MCF 10A (cell line): ENCODE data around the gene ZNF407. TPM values are rescaled to one million over a fixed set of nuclear protein-coding genes. Genes with fewer than 3 reads are reported as not detected.

Source experiments
- BruUV-seq: library from RNA; stranded (reverse); fragments of 400-500 nt; replicated peaks from 2 replicates; lab custom pipeline; 2021; lab: Mats Ljungman, UMichigan
- CTCF ChIA-PET: fragments of 300-600 bp; sonication (Branson Sonifier 250); formaldehyde crosslinking; extraction: SDS; loops from one replicate; lab custom pipeline; 2021; ENCODE audit warnings: antibody characterized with exemption, inconsistent platforms; lab: Yijun Ruan, JAX
- POLR2A ChIA-PET: fragments of 300-600, 350-650 bp; sonication (Branson Sonifier 250); formaldehyde crosslinking; extraction: SDS; loops from one replicate; lab custom pipeline; 2020; ENCODE audit warnings: antibody characterized with exemption, inconsistent platforms; lab: Yijun Ruan, JAX
- DNase-seq: peaks from one replicate; pipeline ENCODE4 v3.0.0-alpha.2; 2018; ENCODE audit not compliant: unreplicated experiment
- H3K27ac Mint-ChIP-seq: one replicate; pipeline ENCODE4 v1.8.0; 2022; ENCODE audit warnings: mild to moderate bottlenecking, low read depth, mixed read lengths; ENCODE audit not compliant: unreplicated experiment
- H3K27me3 Mint-ChIP-seq: one replicate; pipeline ENCODE4 v1.8.0; 2022; ENCODE audit warnings: mixed read lengths; ENCODE audit not compliant: insufficient read depth, unreplicated experiment
- H3K36me3 Mint-ChIP-seq: one replicate; pipeline ENCODE4 v1.8.0; 2022; ENCODE audit warnings: mild to moderate bottlenecking, moderate library complexity, mixed read lengths; ENCODE audit not compliant: insufficient read depth, unreplicated experiment
- H3K4me1 Mint-ChIP-seq: one replicate; pipeline ENCODE4 v1.8.0; 2022; ENCODE audit warnings: mixed read lengths; ENCODE audit not compliant: insufficient read depth, unreplicated experiment
- H3K4me3 Mint-ChIP-seq: one replicate; pipeline ENCODE4 v1.8.0; 2022; ENCODE audit warnings: mild to moderate bottlenecking, moderate library complexity, mixed read lengths; ENCODE audit not compliant: unreplicated experiment
- H3K9me3 Mint-ChIP-seq: one replicate; pipeline ENCODE4 v1.8.0; 2022; ENCODE audit warnings: mixed read lengths; ENCODE audit not compliant: unreplicated experiment
- intact Hi-C: fragments of 100-400 bp; cut with micrococcal nuclease; formaldehyde crosslinking; loops from 2 replicates; pipeline ENCODE4 v1.14.1; 2022
- total RNA-seq: library from RNA; stranded (reverse); gene quantifications from 2 replicates; pipeline ENCODE4 v1.2.3, GENCODE V29; 2022
- TF ChIP-seq, protein P1 (sequence below): fragments of 200-600 bp; IDR thresholded peaks from one replicate; pipeline ENCODE4 v1.8.0; 2022; ENCODE audit warnings: antibody characterized with exemption, mild to moderate bottlenecking; ENCODE audit not compliant: unreplicated experiment

The ZNF407 gene
- total RNA-seq, 1 experiment from 2014 or later, result 9.5 TPM

DNA sequence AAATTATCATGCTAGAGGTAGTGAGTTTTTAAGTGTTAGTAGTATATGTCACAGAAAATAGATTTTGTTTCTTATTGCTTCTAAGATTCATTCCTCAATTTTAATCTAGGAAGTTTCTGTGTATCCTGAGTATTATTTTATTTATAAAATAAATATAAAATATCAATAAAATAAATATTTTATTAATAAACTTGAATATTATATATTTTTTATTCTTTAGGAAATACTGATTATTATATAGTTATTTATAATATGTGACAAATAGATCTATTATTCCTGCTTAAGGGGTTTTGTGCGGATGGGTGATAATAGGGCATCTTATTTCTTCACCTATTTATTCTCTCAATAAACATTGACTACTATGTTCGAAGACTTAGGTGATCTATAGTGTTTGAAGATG, 191.0 kb downstream of the ZNF407 start:
- intact Hi-C loops, result no loop called here
- H3K4me3 Mint-ChIP-seq, result no peak overlapping the region
- no TSS peak for BruUV-seq
- ChIA-PET POLR2A (interaction anchor here (0.5 to 0.7 kb wide), 2 partner anchors 8 to 1873 kb away, joined by 3 to 4 read pairs; no protein-coding TSS in a partner anchor), CTCF (no interaction called here)
- H3K27me3 Mint-ChIP-seq, result no peaks in the 10 kb centered on the region
- peaks cover 4% of the 10 kb centered on the region for H3K4me1 Mint-ChIP-seq
- no peak for DNase-seq
- H3K36me3 Mint-ChIP-seq, result no peaks in the 10 kb centered on the region
- no peak overlapping the region for H3K27ac Mint-ChIP-seq
- H3K9me3 Mint-ChIP-seq, result no peaks in the 10 kb centered on the region
- TF ChIP-seq, protein P1, sequence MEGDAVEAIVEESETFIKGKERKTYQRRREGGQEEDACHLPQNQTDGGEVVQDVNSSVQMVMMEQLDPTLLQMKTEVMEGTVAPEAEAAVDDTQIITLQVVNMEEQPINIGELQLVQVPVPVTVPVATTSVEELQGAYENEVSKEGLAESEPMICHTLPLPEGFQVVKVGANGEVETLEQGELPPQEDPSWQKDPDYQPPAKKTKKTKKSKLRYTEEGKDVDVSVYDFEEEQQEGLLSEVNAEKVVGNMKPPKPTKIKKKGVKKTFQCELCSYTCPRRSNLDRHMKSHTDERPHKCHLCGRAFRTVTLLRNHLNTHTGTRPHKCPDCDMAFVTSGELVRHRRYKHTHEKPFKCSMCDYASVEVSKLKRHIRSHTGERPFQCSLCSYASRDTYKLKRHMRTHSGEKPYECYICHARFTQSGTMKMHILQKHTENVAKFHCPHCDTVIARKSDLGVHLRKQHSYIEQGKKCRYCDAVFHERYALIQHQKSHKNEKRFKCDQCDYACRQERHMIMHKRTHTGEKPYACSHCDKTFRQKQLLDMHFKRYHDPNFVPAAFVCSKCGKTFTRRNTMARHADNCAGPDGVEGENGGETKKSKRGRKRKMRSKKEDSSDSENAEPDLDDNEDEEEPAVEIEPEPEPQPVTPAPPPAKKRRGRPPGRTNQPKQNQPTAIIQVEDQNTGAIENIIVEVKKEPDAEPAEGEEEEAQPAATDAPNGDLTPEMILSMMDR, result no peak

DNA sequence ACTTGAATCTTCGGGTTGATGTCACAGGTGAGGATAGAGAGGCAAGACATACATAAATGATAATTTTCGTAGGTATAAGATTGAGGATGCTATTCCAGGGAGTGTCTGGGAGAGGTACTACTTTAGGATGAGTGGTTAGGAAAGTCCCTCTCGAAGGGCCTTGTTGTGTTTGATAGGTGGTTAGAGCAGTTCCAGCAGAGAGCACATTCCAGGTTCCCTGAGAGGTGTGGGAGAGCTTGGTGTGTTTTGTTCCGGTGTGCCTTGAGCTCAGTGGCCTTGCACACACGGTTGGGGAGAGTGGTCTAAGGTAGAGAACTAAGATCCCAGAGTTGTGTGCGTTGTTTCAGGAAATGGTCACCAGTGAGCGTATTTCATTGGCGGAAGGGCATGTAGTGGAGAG, 191.4 kb downstream of the ZNF407 start:
- BruUV-seq, result no TSS peak
- ChIA-PET CTCF (no interaction called here), POLR2A (interaction anchor here (1.4 kb wide), 1 partner anchor 9 kb away, joined by 4 read pairs; no protein-coding TSS in a partner anchor)
- H3K27ac Mint-ChIP-seq, result no peak overlapping the region
- no peaks in the 10 kb centered on the region for H3K36me3 Mint-ChIP-seq
- no peak for DNase-seq
- no peaks in the 10 kb centered on the region for H3K9me3 Mint-ChIP-seq
- H3K4me3 Mint-ChIP-seq, result no peak overlapping the region
- intact Hi-C loops, result no loop called here
- H3K27me3 Mint-ChIP-seq, result no peaks in the 10 kb centered on the region
- H3K4me1 Mint-ChIP-seq, result peaks cover 4% of the 10 kb centered on the region
- TF ChIP-seq, protein P1, result no peak

DNA sequence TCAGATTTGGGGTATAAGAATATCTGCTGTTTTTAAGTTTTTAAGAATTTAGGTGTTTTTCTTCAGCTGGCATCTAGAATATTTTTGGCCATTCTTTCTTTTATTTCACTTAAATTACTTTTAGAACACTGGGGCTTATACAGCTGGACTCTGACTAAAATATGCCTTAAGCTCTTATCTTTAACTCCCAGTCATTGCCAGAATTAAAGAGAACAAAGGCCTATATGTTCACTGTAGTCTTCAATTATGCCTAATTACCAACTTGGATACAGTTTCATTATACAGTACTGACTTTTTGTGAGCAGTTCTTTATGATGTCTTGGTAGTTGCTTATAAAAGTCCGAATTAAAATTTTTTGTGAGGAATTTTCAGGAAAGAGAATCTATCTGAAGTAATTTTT, 192.8 kb downstream of the ZNF407 start:
- TF ChIP-seq, protein P1, result no peak
- Mint-ChIP-seq H3K36me3 (no peaks in the 10 kb centered on the region), H3K27ac (no peak overlapping the region), H3K27me3 (no peaks in the 10 kb centered on the region), H3K9me3 (no peaks in the 10 kb centered on the region), H3K4me3 (no peak overlapping the region), H3K4me1 (peaks cover 4% of the 10 kb centered on the region)
- intact Hi-C loops, result no loop called here
- ChIA-PET CTCF (interaction anchor here (0.6 to 1.0 kb wide), 2 partner anchors 17 to 76 kb away, joined by 3 read pairs; no protein-coding TSS in a partner anchor), POLR2A (interaction anchor here (1.4 to 1.5 kb wide), 2 partner anchors 10 to 16 kb away, joined by 3 to 4 read pairs; no protein-coding TSS in a partner anchor)
- BruUV-seq, result no TSS peak
- no peak for DNase-seq

GRCh38 chr18:74791501-74792194, 194.0 kb downstream of the ZNF407 start:
- no peaks in the 10 kb centered on the region for H3K36me3 Mint-ChIP-seq
- ChIA-PET CTCF (interaction anchor here (1.0 kb wide), 1 partner anchor 16 kb away, joined by 3 read pairs; no protein-coding TSS in a partner anchor), POLR2A (interaction anchor here (0.7 to 1.5 kb wide), 2 partner anchors 15 to 21 kb away, joined by 3 read pairs; no protein-coding TSS in a partner anchor)
- no peaks in the 10 kb centered on the region for H3K9me3 Mint-ChIP-seq
- BruUV-seq, result no TSS peak
- no peaks in the 10 kb centered on the region for H3K27me3 Mint-ChIP-seq
- no peak overlapping the region for H3K4me3 Mint-ChIP-seq
- TF ChIP-seq, protein P1, result no peak
- no peak overlapping the region for H3K27ac Mint-ChIP-seq
- intact Hi-C loops, result no loop called here
- peaks cover 6% of the 10 kb centered on the region for H3K4me1 Mint-ChIP-seq
- DNase-seq, result no peak
